HepG2 (cell line): ENCODE results near the gene METTL4. TPM values are rescaled to one million over a fixed set of nuclear protein-coding genes. Genes with fewer than 3 reads are reported as not detected.

Experiments used
- ATAC-seq: fragments of 200-7000 bp; cut with Tn5 transposase; 3 replicates; pipeline ENCODE4 v1.9.1; 2020; ENCODE audit warnings: mild to moderate bottlenecking, moderate library complexity
- BruUV-seq: library from RNA; stranded (reverse); fragments of 400-500 nt; replicated peaks from 2 replicates; lab custom pipeline; 2021; lab: Mats Ljungman, UMichigan
- CTCF ChIA-PET: fragments of 300-600 bp; formaldehyde crosslinking; extraction: SDS; loops from one replicate; lab custom pipeline; 2021; ENCODE audit warnings: low total read pairs, inconsistent platforms, low intra/inter-chr PET ratio; lab: Yijun Ruan, JAX
- POLR2A ChIA-PET: fragments of 350-600 bp; sonication (Branson Sonifier 250); formaldehyde crosslinking; loops from one replicate; lab custom pipeline; 2020; ENCODE audit warnings: antibody characterized with exemption, inconsistent platforms; lab: Yijun Ruan, JAX
- DNase-seq: peaks from one replicate; pipeline ENCODE4 v3.0.0-alpha.2; 2015; ENCODE audit warnings: low spot score
- FAIRE-seq: peaks from 3 replicates; lab custom pipeline; 2011; peaks lifted over from hg19 to GRCh38; lab: Jason Lieb, UNC
- H2AFZ ChIP-seq: one replicate; pipeline ENCODE4 v1.6.1; 2011; ENCODE audit warnings: low read length, inconsistent platforms
- H3K27ac ChIP-seq: fragments of 300-600 bp; 3 replicates; pipeline ENCODE4 v1.8.0; 2011; ENCODE audit warnings: mixed run types, mild to moderate bottlenecking, mixed read lengths, low read length, inconsistent platforms; ENCODE audit not compliant: insufficient read depth; ENCODE audit errors: extremely low read length
- H3K27me3 ChIP-seq, 2 experiments: fragments of 200-600 bp in 1 of 2; 2 replicates in 1 of 2; 3 replicates in 1 of 2; pipeline versions ENCODE4 v1.6.0 to v1.8.0; 2011; ENCODE audit warnings: low read length in 2 of 2, mild to moderate bottlenecking in 2 of 2, moderate library complexity in 2 of 2, inconsistent platforms in 1 of 2; ENCODE audit not compliant: insufficient read depth in 2 of 2, control insufficient read depth in 1 of 2
- H3K36me3 ChIP-seq, 2 experiments: fragments of 200-600 bp in 1 of 2; replicated peaks in 1 of 2; 2 replicates in 1 of 2; 3 replicates in 1 of 2; pipeline versions ENCODE4 v1.5.1 to v1.8.0; 2011; ENCODE audit warnings: low read length in 2 of 2, inconsistent platforms in 1 of 2; ENCODE audit not compliant: insufficient read depth in 2 of 2, control insufficient read depth in 1 of 2
- H3K4me1 ChIP-seq: 2 replicates; pipeline ENCODE4 v1.5.1; 2012; ENCODE audit warnings: low read length, inconsistent platforms; ENCODE audit not compliant: insufficient read depth
- H3K4me2 ChIP-seq: 2 replicates; pipeline ENCODE4 v1.6.0; 2011; ENCODE audit warnings: low read depth, low read length, inconsistent platforms
- H3K4me3 ChIP-seq, 3 experiments: fragments of 200-600 bp in 1 of 3; sonication (generic), shearing (Covaris generic) in 1 of 3; replicated peaks in 1 of 3; 2 replicates each; pipeline ENCODE4 v1.5.1; 2011 to 2016; ENCODE audit warnings: low read length in 3 of 3, inconsistent platforms in 2 of 3, low read depth in 2 of 3, mild to moderate bottlenecking in 2 of 3, control low read depth in 1 of 3, mixed read lengths in 1 of 3; ENCODE audit not compliant: insufficient read depth in 1 of 3
- H3K79me2 ChIP-seq: one replicate; pipeline ENCODE4 v1.6.1; 2011; ENCODE audit warnings: low read length, inconsistent platforms; ENCODE audit not compliant: insufficient read depth
- H3K9ac ChIP-seq: 2 replicates; pipeline ENCODE4 v1.6.0; 2011; ENCODE audit warnings: mild to moderate bottlenecking, low read depth, low read length, inconsistent platforms; ENCODE audit not compliant: insufficient read depth
- H3K9me3 ChIP-seq: 2 replicates; pipeline ENCODE4 v1.5.1; 2012; ENCODE audit warnings: mild to moderate bottlenecking, low read length
- H4K20me1 ChIP-seq: 2 replicates; pipeline ENCODE4 v1.6.0; 2011; ENCODE audit warnings: inconsistent platforms, mild to moderate bottlenecking, low read length, moderate library complexity; ENCODE audit not compliant: insufficient read depth
- ARNT2 ChIP-seq: sonication (generic); formaldehyde crosslinking; IDR thresholded peaks from 2 replicates; pipeline ENCODE4 v1.8.0; 2022; ENCODE audit warnings: mild to moderate bottlenecking, low read depth, missing genetic modification reagents, moderate library complexity
- ATF1 ChIP-seq: IDR thresholded peaks from 2 replicates; pipeline ENCODE4 v1.6.1; 2016; ENCODE audit warnings: mild to moderate bottlenecking, control low read depth
- EED ChIP-seq: sonication (generic); formaldehyde crosslinking; IDR thresholded peaks from 2 replicates; pipeline ENCODE4 v1.5.0; 2020; ENCODE audit warnings: mild to moderate bottlenecking, missing genetic modification reagents
- HDAC2 ChIP-seq: sonication (generic); formaldehyde crosslinking; IDR thresholded peaks from 2 replicates; pipeline ENCODE4 v1.4.0; 2020; ENCODE audit warnings: missing genetic modification reagents
- MTF1 ChIP-seq: sonication (generic); formaldehyde crosslinking; IDR thresholded peaks from 2 replicates; pipeline ENCODE4 v1.5.0; 2020; ENCODE audit warnings: missing genetic modification reagents
- NR0B2 ChIP-seq: sonication (generic); formaldehyde crosslinking; IDR thresholded peaks from 2 replicates; pipeline ENCODE4 v1.4.0; 2020; ENCODE audit warnings: mild to moderate bottlenecking, missing genetic modification reagents
- PBX3 ChIP-seq: sonication (generic); formaldehyde crosslinking; IDR thresholded peaks from 2 replicates; pipeline ENCODE4 v1.8.1; 2023; ENCODE audit warnings: missing genetic modification reagents, inconsistent platforms, borderline replicate concordance
- SRY ChIP-seq: sonication (generic); formaldehyde crosslinking; IDR thresholded peaks from 2 replicates; pipeline ENCODE4 v1.8.0; 2022; ENCODE audit warnings: mild to moderate bottlenecking, missing genetic modification reagents
- TBX3 ChIP-seq: fragments of 450-650 bp; IDR thresholded peaks from 2 replicates; pipeline ENCODE4 v1.6.1; 2017; ENCODE audit warnings: antibody characterized with exemption, mild to moderate bottlenecking, inconsistent platforms, borderline replicate concordance
- ZNF180 ChIP-seq: sonication (generic); formaldehyde crosslinking; IDR thresholded peaks from 2 replicates; pipeline ENCODE4 v1.4.0; 2020; ENCODE audit warnings: low read depth, missing genetic modification reagents, borderline replicate concordance
- ZNF414 ChIP-seq: sonication (generic); formaldehyde crosslinking; IDR thresholded peaks from 2 replicates; pipeline ENCODE4 v1.5.0; 2020; ENCODE audit warnings: missing genetic modification reagents
- ZNF501 ChIP-seq: sonication (generic); formaldehyde crosslinking; IDR thresholded peaks from 2 replicates; pipeline ENCODE4 v1.5.1; 2020; ENCODE audit warnings: mild to moderate bottlenecking, moderate library complexity, missing genetic modification reagents
- ZNF678 ChIP-seq: sonication (generic); formaldehyde crosslinking; IDR thresholded peaks from 2 replicates; pipeline ENCODE4 v1.4.0; 2020; ENCODE audit warnings: mild to moderate bottlenecking, missing genetic modification reagents
- ZNF724P ChIP-seq: sonication (generic); formaldehyde crosslinking; IDR thresholded peaks from 2 replicates; pipeline ENCODE4 v1.8.0; 2022; ENCODE audit warnings: missing genetic modification reagents, borderline replicate concordance
- ZNF782 ChIP-seq: sonication (generic); formaldehyde crosslinking; IDR thresholded peaks from 2 replicates; pipeline ENCODE4 v1.4.0; 2020; ENCODE audit warnings: missing genetic modification reagents, mild to moderate bottlenecking, borderline replicate concordance
- ZSCAN29 ChIP-seq: sonication (generic); formaldehyde crosslinking; conservative IDR thresholded peaks from 2 replicates; pipeline ENCODE4 v1.4.0; 2020; ENCODE audit warnings: mild to moderate bottlenecking, missing genetic modification reagents
- WGBS: methylation state at CpG from one replicate; pipeline ENCODE4 v1.1.6; 2017; ENCODE audit warnings: low lambda C conversion rate; 5-methylcytosine and 5-hydroxymethylcytosine counted together
- in situ Hi-C: cut with HindIII; loops from 2 replicates; pipeline ENCODE4 v1.10.0; 2017; ENCODE audit warnings: low pct_unique_long_range_greater_than_20kb; ENCODE audit not compliant: extremely low pct_ligation_motif_present
- intact Hi-C: fragments of 100-400 bp; cut with micrococcal nuclease; formaldehyde crosslinking; loops from one replicate; pipeline ENCODE4 v1.10.0; 2022; ENCODE audit not compliant: unreplicated experiment
- polyA plus RNA-seq, 8 experiments: library from polyadenylated mRNA; depleted of rRNA in 3 of 8; stranded (reverse) in 7 of 8; unstranded in 1 of 8; fragments of >200 nt; fragmentation: Illumina TruSeq in 4 of 8; extraction: Trizol in 4 of 8; gene quantifications; 2 replicates each; pipeline versions ENCODE4 v1.2.1 to v1.2.3, GENCODE V29; 2011 to 2016; ENCODE audit warnings: low read depth in 4 of 8, missing spikeins in 1 of 8, mixed read lengths in 1 of 8; ENCODE audit not compliant: insufficient read depth in 1 of 8
- total RNA-seq, 5 experiments: library from RNA; depleted of rRNA; stranded (reverse); fragments of >200 nt; fragmentation: Illumina TruSeq; extraction: Trizol; gene quantifications; 2 replicates each; pipeline ENCODE4 v1.2.3, GENCODE V29; 2016; ENCODE audit warnings: low read depth in 1 of 5
- TF ChIP-seq, protein P1 (sequence below): sonication (generic); formaldehyde crosslinking; IDR thresholded peaks from 2 replicates; pipeline ENCODE4 v1.8.0; 2022; ENCODE audit warnings: mild to moderate bottlenecking, missing genetic modification reagents, moderate library complexity

The METTL4 gene
- total and polyA plus RNA-seq, 2 of the 13 experiments (the other 11 are each of a cell fraction or from before 2014, with no cell fraction given): 6.8 to 8.1 TPM

DNA sequence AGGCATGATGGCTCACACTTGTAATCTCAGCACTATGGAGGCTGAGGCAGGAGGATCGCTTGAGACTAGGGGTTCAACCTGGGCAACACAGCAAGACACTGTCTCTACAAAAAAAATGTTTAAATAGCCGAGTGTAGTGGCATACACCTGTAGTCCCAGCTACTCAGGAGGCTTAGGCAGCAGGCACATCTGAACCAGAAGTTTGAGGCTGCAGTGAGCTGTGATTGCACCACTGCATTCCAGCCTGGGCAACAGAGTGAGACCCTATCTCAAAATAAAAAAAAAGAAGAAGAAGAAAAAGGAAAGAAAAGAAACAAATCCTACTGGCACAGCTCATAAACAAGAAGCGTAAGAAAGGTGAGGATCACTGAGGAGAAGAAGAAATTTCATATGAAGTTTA, 19.9 kb downstream of the METTL4 start:
- Histone ChIP-seq H3K79me2 (no peaks in the 10 kb centered on the region), H3K4me2 (no peak overlapping the region), H3K9ac (no peak overlapping the region), H3K27ac (no peak overlapping the region), H4K20me1 (no peaks in the 10 kb centered on the region), H3K4me3 (no peak overlapping the region), H3K9me3 (no peaks in the 10 kb centered on the region), H3K36me3 (peaks cover 5 to 6% of the 10 kb centered on the region in 2 experiments; a peak in 4 of 5 replicates), H3K4me1 (no peaks in the 10 kb centered on the region), H3K27me3 (no peaks in the 10 kb centered on the region), H2AFZ (no peak overlapping the region)
- CTCF ChIA-PET: no interaction called here
- BruUV-seq: no TSS peak
- in situ Hi-C loops (loop anchor here (25.0 kb wide), 1 partner anchor 1689 kb away; no protein-coding TSS in a partner anchor), intact Hi-C loops (no loop called here)
- FAIRE-seq: no peak
- no peak for ATAC-seq
- DNase-seq: no peak
- TF ChIP-seq MTF1 (CRISPR knock-in tag) (no peak), ZNF678 (CRISPR knock-in tag) (no peak), SRY (CRISPR knock-in tag) (no peak), PBX3 (no peak), ARNT2 (CRISPR knock-in tag) (no peak), HDAC2 (no peak), ZNF414 (CRISPR knock-in tag) (no peak), EED (CRISPR knock-in tag) (no peak), ZSCAN29 (CRISPR knock-in tag) (no peak), ZNF724P (no peak), ZNF501 (CRISPR knock-in tag) (no peak), ZNF782 (CRISPR knock-in tag) (no peak), NR0B2 (CRISPR knock-in tag) (no peak), ATF1 (CRISPR knock-in tag) (no peak), ZNF180 (CRISPR knock-in tag) (no peak), TBX3 (no peak)
- TF ChIP-seq, protein P1, sequence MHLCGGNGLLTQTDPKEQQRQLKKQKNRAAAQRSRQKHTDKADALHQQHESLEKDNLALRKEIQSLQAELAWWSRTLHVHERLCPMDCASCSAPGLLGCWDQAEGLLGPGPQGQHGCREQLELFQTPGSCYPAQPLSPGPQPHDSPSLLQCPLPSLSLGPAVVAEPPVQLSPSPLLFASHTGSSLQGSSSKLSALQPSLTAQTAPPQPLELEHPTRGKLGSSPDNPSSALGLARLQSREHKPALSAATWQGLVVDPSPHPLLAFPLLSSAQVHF (CRISPR knock-in tag): no peak
- 96% methylated on average over 3 of the region's 3 CpGs for WGBS
- POLR2A ChIA-PET: no interaction called here
